Non-pigmented ciliary epithelial cell (primary cell): Measurements from ENCODE around the gene TMEM214.
A peak's percentile ranks its signal among the peaks of the same experiment; 100 is the strongest.

Experiments used
- DNase-seq: peaks from one replicate; pipeline ENCODE4 v3.0.0-alpha.2; 2010; ENCODE audit warnings: low read depth

Gene TMEM214

DNA sequence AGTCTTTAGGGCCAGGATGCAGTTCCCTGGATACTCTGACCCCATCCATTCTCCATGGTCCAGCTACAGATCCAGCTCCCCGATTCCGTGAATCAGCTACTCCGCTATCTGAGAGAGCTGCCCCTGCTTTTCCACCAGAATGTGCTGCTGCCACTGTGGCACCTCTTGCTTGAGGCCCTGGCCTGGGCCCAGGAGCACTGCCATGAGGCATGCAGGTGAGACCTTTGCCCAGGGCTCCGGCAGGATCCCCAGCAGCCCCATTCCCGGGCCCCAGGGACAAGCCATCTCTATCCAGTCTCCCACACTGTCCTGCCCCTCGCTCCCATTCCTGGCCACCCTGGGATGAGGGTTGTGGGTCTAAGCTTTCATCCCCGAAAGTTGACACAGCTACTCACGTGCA is 7.5 kb downstream of the TMEM214 start:
- DNase-seq, result no peak

DNA sequence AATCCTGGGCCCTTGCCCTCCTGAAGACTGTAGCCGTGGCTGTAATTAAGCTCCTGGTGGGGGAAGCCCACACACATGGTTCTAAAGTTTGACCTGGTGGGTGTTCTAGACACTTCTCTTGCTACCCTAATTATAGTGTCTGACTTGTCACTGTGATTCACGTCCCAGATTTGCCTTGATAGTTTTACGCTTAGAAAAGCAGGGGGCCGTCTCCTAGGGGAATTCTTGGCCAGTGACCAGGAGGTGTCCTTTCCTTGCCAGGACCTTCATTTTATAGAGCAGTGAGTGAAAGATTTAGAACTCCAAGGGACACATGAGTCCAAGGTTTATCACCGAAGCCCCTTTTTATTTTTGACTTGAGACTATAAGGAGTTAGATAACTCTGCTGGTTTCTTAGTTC is 9.0 kb downstream of the TMEM214 start:
- no peak for DNase-seq

DNA sequence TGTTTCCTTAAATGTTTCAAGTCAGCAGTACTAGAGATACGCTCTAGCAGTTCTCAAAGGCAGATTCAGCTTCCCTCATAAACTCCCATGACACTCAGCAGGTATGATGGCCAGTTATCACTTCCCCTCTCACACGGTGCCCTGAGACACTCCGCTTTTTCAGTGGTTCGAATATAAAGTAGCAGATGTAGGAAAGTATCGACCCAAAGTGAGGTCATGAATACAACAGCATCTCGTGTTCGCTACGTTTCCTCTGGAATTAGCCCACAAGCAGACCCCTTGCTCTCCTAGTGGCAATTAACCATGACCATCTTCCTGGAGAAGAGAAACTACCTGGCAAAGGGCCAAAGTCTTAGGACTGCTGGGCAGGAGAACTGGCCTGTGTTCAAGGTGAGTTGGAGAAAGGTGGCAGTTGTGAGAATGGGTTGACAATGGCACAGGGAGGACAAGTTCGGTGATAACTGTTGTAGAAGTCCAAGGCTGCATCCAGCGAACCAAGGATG is 9.4 kb downstream of the TMEM214 start:
- no peak for DNase-seq

DNA sequence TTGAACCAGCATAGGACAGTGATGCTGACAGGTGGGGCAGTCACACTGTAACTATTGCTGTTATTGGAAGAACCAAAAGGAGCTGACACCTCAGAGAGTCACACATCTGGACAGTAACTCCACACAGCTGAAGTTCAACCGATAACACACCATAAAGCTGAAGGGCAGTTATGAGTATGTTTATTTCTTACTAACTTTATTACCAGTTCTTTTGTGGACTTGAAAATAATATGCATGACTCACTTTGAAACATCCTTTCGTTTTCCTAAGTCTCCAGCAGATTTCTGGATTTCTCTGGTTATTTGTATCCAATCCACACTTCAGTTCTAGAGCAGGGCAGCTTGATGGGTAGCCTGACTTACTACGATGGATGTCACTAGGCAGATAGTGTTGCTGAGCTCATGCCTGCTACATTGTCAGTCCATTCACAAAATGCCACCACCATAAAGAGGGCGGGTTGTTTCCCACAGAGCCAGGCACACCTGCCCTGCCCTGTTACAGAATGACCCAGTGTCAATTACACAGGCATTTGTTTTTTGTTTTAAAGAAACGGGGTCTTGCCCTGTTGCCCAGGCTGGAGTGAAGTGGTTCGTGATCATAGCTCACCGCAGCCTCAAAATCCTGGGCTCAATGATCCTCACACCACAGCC is 10.3 kb downstream of the TMEM214 start:
- no peak for DNase-seq

DNA sequence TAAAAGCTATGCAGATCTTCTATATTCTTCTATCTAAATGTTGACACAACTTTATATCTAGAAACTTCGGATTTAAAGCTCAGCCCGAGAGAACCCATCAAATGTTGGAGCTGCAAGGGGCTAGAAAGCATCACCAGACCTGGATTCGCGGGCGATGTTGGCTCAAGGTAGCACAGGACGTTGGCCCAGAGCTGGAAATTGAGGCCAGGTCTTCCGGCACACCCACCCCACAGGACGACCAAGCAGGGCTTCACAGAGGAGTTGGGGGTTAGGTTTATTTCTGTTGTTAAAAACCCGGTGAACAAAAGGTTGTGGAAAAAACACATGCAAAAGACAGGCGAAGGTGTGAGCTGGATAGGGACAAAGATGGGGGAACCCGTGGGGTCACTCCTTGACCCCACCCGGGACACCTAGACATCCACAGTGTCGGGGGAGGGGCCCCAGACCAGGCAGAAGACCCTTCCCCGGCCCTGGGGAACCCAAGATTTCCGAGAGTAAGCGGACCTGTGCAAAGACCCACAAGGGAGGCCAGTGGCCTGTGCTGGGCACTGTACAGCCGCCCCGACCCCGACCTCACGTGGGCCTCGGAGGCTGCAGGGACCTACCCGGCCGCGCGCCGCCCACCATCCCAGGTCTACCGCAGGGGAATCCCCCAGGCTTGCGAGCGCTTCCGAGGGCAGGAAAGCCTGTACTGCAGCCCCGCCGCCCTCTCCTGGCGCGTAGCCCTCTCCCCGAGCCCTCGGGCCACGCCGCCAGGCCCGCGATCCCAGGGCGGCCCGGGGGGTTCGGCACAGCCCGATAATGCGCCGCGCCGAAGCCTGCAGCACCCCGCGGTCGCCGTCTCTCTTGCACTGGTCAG is 16.9 kb downstream of the TMEM214 start:
- no peak for DNase-seq

DNA sequence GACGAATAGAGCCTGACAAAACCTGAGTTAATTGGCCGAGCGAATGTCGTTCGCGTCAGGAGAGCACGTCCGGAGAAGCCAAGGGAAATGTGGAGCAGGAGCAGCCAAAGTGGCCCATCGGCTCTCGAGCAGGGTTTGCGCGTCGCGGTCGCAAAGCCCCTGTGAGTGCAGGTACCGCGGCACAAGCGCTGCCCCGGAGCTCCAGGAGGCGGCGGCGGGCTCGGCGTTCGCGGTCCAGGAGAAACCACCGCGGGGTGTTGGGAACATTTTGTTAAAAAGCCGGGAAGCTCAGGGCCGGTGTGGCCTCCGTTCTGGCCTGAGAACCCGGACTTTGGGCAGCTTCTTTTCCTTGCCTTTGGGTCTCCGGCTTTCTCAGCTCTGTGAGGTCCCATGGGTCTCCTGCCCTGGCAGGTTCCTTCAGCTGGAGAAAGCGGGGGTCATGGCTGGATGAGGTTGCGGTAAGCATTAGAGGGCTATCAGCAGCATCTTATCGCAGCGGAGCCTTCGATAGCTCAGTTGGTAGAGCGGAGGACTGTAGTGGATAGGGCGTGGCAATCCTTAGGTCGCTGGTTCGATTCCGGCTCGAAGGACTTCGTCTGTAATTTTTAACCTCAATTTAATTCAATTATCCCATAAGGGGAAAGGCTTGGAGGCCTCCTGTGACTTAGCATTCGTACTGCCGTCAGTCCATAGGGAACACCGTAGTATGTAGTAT is 17.7 kb downstream of the TMEM214 start:
- peak; percentile 83 for DNase-seq

DNA sequence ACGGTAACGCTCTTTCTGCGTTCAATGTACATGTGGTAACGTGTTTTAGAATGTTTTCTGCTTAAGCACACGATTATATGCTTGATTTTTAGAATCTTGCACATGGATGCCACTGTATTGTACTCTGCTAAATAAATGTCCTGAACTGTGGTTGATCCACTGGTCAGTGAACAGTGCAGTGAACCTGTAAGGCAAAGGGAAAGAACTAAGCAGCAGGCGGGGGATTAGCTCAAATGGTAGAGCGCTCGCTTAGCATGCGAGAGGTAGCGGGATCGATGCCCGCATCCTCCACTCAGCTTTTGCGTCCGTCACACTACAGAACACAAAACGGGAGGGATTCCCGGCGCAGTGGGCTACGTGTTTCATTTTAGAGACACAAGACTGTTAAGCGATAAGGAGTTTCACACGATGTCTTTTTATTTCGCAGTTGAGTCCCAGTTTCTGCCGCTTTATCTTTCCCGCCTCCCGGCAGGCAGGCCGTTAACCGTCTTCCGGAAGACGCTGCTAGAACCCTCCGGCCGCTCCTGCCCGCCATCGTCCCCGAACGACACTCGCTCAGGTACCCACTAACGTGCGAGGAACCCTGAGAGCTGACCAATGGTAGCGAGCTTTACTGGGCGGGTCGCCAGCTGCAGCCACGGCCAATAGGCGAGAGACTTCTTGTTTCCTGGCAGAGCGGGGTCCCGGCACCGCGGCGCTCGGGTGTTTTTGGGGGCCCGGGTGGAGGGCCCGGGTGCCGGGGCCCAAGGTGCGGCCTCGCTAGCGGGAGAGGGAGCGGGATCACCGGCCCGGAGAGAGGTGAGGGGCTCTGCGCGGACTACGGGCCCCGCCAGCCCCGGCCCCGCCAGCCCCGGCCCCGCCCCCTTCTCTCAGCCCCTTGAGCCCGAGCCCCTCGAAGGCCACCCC is 18.5 kb downstream of the TMEM214 start, which contains the start of gene AGBL5:
TSS of gene AGBL5 (plus strand) at position 673 of the 906 bp plus-strand sequence. CDS start 1,291 bp downstream, outside the sequence.
- DNase-seq, result peak; percentile 70

DNA sequence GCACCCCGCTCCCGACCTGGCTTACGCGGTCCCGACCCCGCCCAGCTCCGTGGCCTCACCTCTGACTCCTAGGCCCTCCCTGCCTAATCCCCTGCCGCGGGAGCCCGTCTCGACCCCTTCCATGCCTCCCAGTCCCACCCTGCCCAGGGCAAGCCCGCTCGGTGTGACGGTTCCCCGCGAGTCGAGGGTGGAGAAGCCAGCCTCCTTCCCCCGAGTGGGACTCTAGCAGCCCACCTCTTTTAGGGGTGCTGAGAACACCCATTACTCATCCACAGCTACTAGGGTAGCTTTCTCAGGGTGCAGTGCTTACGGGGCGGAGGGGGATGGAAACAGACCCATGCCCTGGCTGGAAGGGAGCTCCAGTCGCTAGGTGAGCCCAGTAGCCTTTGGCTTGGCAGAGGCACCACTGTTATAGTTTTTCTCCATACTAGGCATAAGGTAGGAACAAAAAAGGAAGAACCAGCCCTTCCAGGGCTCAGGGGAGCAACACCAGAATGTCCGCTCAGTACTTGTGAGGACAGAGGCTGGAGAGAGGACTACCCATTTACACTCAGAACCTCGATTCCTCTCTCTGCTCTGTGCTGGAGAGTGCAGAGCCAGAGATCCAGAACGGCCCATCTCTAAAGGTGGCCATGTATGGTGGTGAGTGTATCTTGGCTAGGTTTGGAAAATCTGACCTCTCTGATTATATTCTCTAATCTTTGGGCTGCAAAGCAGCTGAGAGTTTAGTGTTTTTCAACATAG is 19.3 kb downstream of the TMEM214 start:
- no peak for DNase-seq

DNA sequence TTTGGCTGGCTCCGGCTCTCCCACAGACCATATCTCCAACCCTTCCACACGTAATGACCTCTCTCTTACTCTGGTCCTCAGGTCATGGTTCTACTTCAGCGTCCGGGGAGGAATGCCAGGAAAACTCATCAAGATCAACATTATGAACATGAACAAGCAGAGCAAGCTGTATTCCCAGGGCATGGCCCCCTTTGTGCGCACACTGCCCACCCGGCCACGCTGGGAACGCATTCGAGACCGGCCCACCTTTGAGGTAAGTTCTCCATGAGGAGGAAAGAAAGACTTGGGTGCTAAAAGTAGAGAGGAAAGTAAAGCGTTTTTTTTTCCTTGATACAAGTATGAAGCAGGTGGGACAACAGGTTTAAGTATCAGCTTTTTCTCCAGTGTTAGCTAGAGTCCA is 20.6 kb downstream of the TMEM214 start:
- no peak for DNase-seq

DNA sequence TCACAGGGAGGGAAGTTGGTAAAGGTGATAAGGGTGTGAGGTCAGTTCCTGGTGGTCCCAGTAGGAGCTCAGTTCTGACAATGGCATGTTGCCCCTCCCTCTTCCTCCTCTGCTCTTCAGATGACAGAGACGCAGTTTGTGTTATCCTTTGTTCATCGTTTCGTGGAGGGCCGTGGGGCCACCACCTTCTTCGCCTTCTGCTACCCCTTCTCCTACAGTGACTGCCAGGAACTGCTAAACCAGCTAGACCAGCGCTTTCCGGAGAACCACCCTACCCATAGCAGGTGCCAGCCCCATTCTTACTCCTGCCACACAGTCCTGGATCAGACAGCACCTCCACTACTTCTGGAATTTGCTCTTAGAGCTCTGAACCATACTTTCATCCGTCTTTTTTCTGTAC is 21.0 kb downstream of the TMEM214 start:
- DNase-seq, result no peak

DNA sequence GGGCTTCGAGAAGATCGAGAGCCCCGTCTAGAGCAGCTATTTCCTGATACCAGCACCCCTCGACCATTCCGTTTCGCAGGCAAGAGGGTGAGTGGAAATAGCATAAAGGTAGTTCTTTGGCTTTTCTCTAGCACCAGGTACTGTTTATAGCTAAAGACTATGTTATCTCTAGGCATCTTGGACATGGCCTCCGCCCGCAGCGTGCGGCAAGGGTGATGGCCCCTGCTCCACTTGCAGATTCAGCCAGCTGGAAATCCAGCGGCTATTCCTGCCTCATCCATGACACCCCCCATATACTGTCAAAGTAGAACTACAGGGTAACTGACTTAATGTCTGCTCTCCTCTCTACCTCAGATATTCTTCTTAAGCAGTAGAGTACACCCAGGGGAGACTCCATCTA is 22.0 kb downstream of the TMEM214 start:
- no peak for DNase-seq

DNA sequence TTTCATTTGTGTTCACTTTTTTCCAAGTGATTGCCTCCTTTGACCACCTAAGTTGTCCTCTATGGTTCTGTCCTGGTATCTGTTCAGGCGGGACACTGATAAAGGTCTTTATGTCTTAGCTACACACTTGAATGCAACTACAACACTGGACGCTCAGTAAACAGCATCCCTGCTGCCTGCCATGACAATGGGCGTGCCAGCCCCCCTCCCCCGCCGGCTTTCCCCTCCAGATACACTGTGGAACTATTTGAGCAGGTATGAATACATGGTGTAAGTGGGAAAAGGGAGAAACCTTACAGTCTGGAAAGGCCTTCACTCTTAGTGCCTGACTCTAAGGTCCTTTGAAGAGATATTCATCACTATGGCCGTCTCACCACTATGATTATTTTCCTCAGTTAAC is 24.4 kb downstream of the TMEM214 start:
- no peak for DNase-seq

DNA sequence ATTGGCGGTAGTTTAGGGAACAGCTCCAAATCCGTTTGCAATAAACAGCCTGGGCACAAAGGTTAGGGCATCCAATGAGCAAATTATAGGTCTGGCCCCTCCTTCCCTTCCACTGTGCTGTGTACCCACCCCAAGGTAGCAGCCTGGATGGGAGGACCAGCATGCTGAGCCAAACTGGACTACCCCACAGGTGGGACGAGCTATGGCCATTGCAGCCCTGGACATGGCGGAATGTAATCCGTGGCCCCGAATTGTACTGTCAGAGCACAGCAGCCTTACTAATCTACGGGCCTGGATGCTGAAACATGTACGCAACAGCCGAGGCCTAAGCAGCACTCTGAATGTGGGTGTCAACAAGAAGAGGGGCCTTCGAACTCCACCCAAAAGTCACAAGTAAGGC is 25.4 kb downstream of the TMEM214 start:
- DNase-seq, result no peak

DNA sequence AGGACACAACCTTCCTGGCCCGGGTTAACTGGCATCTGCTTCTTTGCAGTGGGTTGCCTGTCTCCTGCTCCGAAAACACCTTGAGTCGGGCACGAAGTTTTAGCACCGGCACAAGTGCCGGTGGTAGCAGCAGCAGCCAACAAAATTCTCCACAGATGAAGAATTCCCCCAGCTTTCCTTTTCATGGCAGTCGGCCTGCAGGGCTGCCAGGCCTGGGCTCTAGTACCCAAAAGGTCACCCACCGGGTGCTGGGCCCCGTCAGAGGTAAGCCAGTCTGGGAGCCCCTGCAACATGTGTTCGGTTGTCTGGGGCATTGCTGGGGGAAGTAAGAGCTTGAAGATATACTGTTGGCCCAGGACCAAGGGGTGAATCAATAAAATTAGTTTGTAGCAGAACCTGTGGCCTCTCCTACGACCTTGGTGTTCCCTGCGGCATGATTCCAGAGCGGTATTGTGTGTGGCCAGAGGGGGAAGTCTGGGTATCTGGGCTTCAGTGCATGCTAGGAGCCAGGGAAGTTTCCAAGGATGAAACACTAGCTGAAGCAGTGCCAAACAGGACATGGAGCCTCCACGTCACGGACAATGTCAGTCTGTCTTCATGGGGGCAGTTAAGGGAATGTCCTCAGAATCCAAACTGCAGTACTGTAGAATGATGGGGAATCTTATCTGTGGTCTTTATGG is 26.5 kb downstream of the TMEM214 start:
- DNase-seq, result no peak

DNA sequence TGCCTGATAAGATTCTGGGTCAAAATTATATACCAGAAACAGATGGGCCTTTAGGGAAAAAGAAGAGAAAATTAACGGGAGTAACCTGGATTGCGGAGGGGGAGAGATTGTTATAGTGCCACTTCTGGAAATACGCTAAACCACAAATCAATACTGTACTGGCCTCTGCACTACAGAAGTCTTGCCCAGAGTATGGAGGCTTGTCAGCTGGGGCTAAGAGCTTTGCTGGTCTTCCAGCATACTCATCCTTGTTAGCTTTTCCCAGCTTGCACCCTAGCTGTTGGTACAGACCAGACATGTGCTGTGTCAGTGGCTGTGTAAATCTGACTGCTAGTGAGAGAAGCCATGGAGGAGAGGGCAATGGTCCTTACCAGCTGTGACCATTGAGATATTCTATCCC is 27.6 kb downstream of the TMEM214 start:
- no peak for DNase-seq

DNA sequence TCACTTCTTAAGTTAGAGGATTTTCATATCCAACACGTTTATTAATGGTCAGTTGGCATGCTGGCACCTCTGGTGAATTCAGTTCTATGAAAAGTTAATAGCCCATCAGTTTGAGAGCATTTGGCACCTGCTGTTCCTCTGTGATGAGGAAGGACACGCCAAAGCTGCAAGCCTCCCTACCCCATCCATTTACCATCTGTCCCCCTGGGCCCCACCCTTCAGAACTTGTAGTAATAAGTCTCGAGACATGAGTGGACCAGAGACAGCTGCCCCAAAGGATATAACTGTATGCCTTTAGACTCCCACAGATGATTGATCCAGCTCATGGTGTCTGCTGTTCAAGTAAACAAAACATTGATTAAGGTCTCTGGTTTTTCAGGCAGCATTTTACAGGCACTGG is 32.4 kb downstream of the TMEM214 start:
- DNase-seq, result no peak

DNA sequence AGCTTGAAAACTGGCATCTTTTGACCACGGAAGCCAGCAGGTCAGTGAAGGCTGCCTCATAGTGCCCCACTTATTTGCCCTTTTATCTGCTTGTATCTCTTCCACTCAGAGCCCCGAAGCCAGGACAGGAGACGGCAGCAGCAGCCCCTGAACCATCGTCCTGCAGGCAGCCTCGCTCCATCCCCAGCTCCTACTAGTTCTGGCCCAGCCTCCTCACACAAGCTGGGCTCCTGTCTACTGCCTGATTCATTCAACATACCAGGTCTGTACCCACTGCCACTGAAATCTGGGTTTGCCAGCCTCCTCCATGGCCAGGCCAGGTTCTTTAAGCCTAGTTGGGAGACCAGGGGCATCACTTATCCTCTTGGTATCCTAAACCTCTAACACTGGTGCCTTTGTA is 34.6 kb downstream of the TMEM214 start:
- DNase-seq, result no peak

DNA sequence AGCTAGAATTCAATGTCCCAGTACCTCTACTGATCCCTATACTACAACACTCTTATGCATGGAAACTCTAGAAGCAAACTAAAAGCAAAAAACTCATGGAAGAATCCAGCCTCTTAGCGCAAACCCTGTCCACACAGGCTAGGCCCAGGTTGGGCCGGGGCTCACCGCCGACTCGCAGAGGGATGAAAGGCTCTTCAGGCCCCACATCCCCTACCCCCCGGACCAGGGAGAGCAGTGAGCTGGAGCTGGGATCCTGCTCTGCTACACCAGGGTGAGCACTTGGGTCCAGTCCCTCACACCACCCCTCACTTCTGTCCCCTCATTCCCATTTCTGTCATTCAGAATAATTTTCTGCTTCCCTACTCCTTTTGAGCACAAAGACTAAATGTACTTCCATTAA is 36.7 kb downstream of the TMEM214 start:
- no peak for DNase-seq

DNA sequence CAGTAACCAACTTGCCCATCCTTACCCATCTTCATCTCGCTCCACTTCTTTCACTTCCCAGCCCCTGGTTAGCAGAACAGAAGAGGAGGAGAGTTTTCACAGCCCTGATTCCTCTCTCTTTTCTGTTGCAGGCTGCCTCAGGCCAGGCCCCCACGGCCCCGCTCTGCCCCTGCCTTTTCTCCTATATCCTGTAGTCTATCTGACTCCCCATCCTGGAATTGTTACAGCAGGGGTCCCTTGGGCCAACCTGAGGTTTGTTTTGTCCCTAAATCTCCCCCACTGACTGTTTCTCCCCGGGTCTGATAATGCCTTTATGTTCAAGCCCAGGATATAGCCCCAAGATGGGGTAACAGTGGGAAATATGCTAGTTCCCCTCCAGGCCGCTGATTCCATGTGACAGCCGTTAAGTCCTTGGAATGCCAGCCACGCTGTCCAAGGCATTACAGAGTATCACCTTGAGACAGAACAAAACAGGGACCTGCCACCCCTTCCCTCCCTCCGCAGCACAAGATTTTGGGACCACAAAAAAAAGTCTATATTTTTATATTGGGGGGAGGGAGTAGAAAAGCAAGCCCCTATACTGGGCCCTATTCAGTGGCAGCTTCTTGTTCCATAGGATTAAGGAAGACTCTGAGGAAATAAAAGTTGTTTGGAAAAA is 37.3 kb downstream of the TMEM214 start:
- DNase-seq, result no peak
